ENCODE data around the gene PNMA3. TPM values are rescaled to one million over a fixed set of nuclear protein-coding genes. Genes with fewer than 3 reads are reported as not detected.
"Not testable (repeated sequence)": the region's sequence is repeated elsewhere in the genome, so short reads cannot be mapped to it uniquely, and the experiment has no call there.

Gene PNMA3
- 0.08 and 0.86 TPM in 2 replicates for total RNA-seq (2014; rRNA removed; shearing (Covaris generic))

GRCh38 chrX:153055871-153056749 is at the start of gene PNMA3:
Gene PNMA3 (plus strand): TSS chrX:153056470. CDS start chrX:153057056, 586 bp downstream.
- no peak for DNase-seq (ENCODE audit: low spot score)

GRCh38 chrX:153017174-153017573 is 39.1 kb upstream of the PNMA3 start:
- DNase-seq (ENCODE audit: low spot score), result not testable (repeated sequence)

GRCh38 chrX:153019166-153019565 is 37.1 kb upstream of the PNMA3 start:
- DNase-seq (ENCODE audit: low spot score), result no peak

- not testable (repeated sequence) for DNase-seq (ENCODE audit: low spot score)
Measured at GRCh38 chrX:153026501-153026900, 29.8 kb upstream of the PNMA3 start.

GRCh38 chrX:153028487-153028886 is 27.8 kb upstream of the PNMA3 start:
- not testable (repeated sequence) for DNase-seq (ENCODE audit: low spot score)

- DNase-seq (ENCODE audit: low spot score), result no peak
Measured at GRCh38 chrX:153029162-153029561, 27.1 kb upstream of the PNMA3 start.

GRCh38 chrX:153029875-153030274 is 26.4 kb upstream of the PNMA3 start:
- no peak for DNase-seq (ENCODE audit: low spot score)

- DNase-seq (ENCODE audit: low spot score), result no peak
Measured at GRCh38 chrX:153030801-153031200, 25.5 kb upstream of the PNMA3 start.

- DNase-seq (ENCODE audit: low spot score), result peak; percentile 35
Measured at GRCh38 chrX:153032397-153033118, 23.7 kb upstream of the PNMA3 start.

GRCh38 chrX:153049093-153049492 is 7.2 kb upstream of the PNMA3 start:
- no peak for DNase-seq (ENCODE audit: low spot score)

GRCh38 chrX:153052534-153052933 is 3.7 kb upstream of the PNMA3 start:
- DNase-seq (ENCODE audit: low spot score), result no peak

- no peak for DNase-seq (ENCODE audit: low spot score)
Measured at GRCh38 chrX:153057281-153057680, 1.0 kb downstream of the PNMA3 start.

GRCh38 chrX:153059191-153060094 is 3.2 kb downstream of the PNMA3 start:
- DNase-seq (ENCODE audit: low spot score), result no peak

- DNase-seq (ENCODE audit: low spot score), result no peak
Measured at GRCh38 chrX:153060095-153060445, 3.8 kb downstream of the PNMA3 start.

- DNase-seq (ENCODE audit: low spot score), result no peak
Measured at GRCh38 chrX:153061732-153062131, 5.5 kb downstream of the PNMA3 start.

- no peak for DNase-seq (ENCODE audit: low spot score)
Measured at GRCh38 chrX:153063315-153063714, 7.0 kb downstream of the PNMA3 start.

GRCh38 chrX:153064061-153064460 is 7.8 kb downstream of the PNMA3 start:
- no peak for DNase-seq (ENCODE audit: low spot score)

- no peak for DNase-seq (ENCODE audit: low spot score)
Measured at GRCh38 chrX:153065389-153065788, 9.1 kb downstream of the PNMA3 start.

- not testable (repeated sequence) for DNase-seq (ENCODE audit: low spot score)
Measured at GRCh38 chrX:153066402-153066801, 10.1 kb downstream of the PNMA3 start.

GRCh38 chrX:153071909-153072583 is 15.8 kb downstream of the PNMA3 start, which contains the start of gene PNMA6A:
Gene PNMA6A (plus strand): TSS chrX:153072454. CDS start chrX:153073063, 609 bp downstream.
- DNase-seq (ENCODE audit: low spot score), result not testable (repeated sequence)

GRCh38 chrX:153073331-153073730 is 17.1 kb downstream of the PNMA3 start:
- DNase-seq (ENCODE audit: low spot score), result not testable (repeated sequence)

All from H4 (cell line).